ENCODE results near the gene SRC. TPM values are rescaled to one million over a fixed set of nuclear protein-coding genes. Genes with fewer than 3 reads are reported as not detected.

SRC gene
- total and polyA plus RNA-seq, 3 experiments from 2014 or later: 1.2 to 2.7 (median 2.4) TPM

- Mint-ChIP-seq H3K4me3 (peak overlapping the region in 6 of 7 donors; percentile 78 to 90 (median 82)), H3K27ac (peak overlapping the region in 5 of 8 donors; percentile 55 to 90 (median 82)), H3K9me3 (no peaks in the 10 kb centered on the region), H3K27me3 (no peaks in the 10 kb centered on the region), H3K4me1 (peaks cover 5 to 7% (median 6%) of the 10 kb centered on the region in 3 donors), H3K36me3 (no peaks in the 10 kb centered on the region)
- no peak for DNase-seq
- ChIA-PET CTCF (interaction anchor here (0.9 to 1.9 kb wide), 9 partner anchors 11 to 142 kb away, joined by 3 to 9 read pairs (median 4); partner anchors contain the start of gene BLCAP), POLR2A (no interaction called here)
- Histone ChIP-seq H3K4me1 (ENCODE audit: insufficient read depth, low read length) (peaks cover 5% of the 10 kb centered on the region), H3K27ac (ENCODE audit: low read depth, low read length) (no peak overlapping the region), H3K36me3 (ENCODE audit: insufficient read depth, low read length) (no peaks in the 10 kb centered on the region), H3K9me3 (ENCODE audit: low read length) (no peaks in the 10 kb centered on the region), H3K27me3 (ENCODE audit: insufficient read depth, low read length, poor library complexity, severe bottlenecking) (no peaks in the 10 kb centered on the region), H3K4me3 (ENCODE audit: low read length) (peak overlapping the region; percentile 34)
Observed at GRCh38 chr20:37385176-37385575, 39.2 kb downstream of the SRC start.

- CTCF ChIA-PET: interaction anchor here (0.9 to 1.9 kb wide), 5 partner anchors 12 to 119 kb away, joined by 3 to 9 read pairs (median 4); no protein-coding TSS in a partner anchor
- no peaks in the 10 kb centered on the region for H3K36me3 Mint-ChIP-seq
- H3K27ac Mint-ChIP-seq: no peak overlapping the region
- H3K27me3 ChIP-seq (ENCODE audit: insufficient read depth, low read length, poor library complexity, severe bottlenecking): no peaks in the 10 kb centered on the region
- no peak overlapping the region for H3K27ac ChIP-seq (ENCODE audit: low read depth, low read length)
- no peaks in the 10 kb centered on the region for H3K36me3 ChIP-seq (ENCODE audit: insufficient read depth, low read length)
- H3K4me3 ChIP-seq (ENCODE audit: low read length): no peak overlapping the region
- peak overlapping the region in 5 of 7 donors; percentile 28 to 78 (median 49) for H3K4me3 Mint-ChIP-seq
- H3K9me3 ChIP-seq (ENCODE audit: low read length): no peaks in the 10 kb centered on the region
- no peaks in the 10 kb centered on the region for H3K9me3 Mint-ChIP-seq
- POLR2A ChIA-PET: no interaction called here
- no peaks in the 10 kb centered on the region for H3K27me3 Mint-ChIP-seq
- peaks cover 5 to 7% (median 6%) of the 10 kb centered on the region in 3 donors for H3K4me1 Mint-ChIP-seq
- DNase-seq: no peak
- H3K4me1 ChIP-seq (ENCODE audit: insufficient read depth, low read length): peaks cover 5% of the 10 kb centered on the region
Observed at GRCh38 chr20:37385659-37386504, 39.9 kb downstream of the SRC start.

- Mint-ChIP-seq H3K4me1 (peaks cover 5 to 7% (median 6%) of the 10 kb centered on the region in 3 donors), H3K36me3 (no peaks in the 10 kb centered on the region), H3K27me3 (no peaks in the 10 kb centered on the region), H3K9me3 (no peaks in the 10 kb centered on the region), H3K27ac (no peak overlapping the region), H3K4me3 (peak overlapping the region in 1 of 7 donors; percentile 36)
- CTCF ChIA-PET: no interaction called here
- Histone ChIP-seq H3K27me3 (ENCODE audit: insufficient read depth, low read length, poor library complexity, severe bottlenecking) (no peaks in the 10 kb centered on the region), H3K4me1 (ENCODE audit: insufficient read depth, low read length) (peaks cover 5% of the 10 kb centered on the region), H3K36me3 (ENCODE audit: insufficient read depth, low read length) (no peaks in the 10 kb centered on the region), H3K9me3 (ENCODE audit: low read length) (no peaks in the 10 kb centered on the region), H3K27ac (ENCODE audit: low read depth, low read length) (no peak overlapping the region), H3K4me3 (ENCODE audit: low read length) (no peak overlapping the region)
- POLR2A ChIA-PET: no interaction called here
- no peak for DNase-seq
Observed at GRCh38 chr20:37386505-37387251, 40.7 kb downstream of the SRC start.

GRCh38 chr20:37387519-37388269 lies 41.8 kb downstream of the SRC start:
- Histone ChIP-seq H3K27ac (ENCODE audit: low read depth, low read length) (no peak overlapping the region), H3K4me3 (ENCODE audit: low read length) (no peak overlapping the region), H3K27me3 (ENCODE audit: insufficient read depth, low read length, poor library complexity, severe bottlenecking) (no peaks in the 10 kb centered on the region), H3K9me3 (ENCODE audit: low read length) (no peaks in the 10 kb centered on the region), H3K4me1 (ENCODE audit: insufficient read depth, low read length) (peaks cover 5% of the 10 kb centered on the region), H3K36me3 (ENCODE audit: insufficient read depth, low read length) (no peaks in the 10 kb centered on the region)
- no peaks in the 10 kb centered on the region for H3K27me3 Mint-ChIP-seq
- H3K4me3 Mint-ChIP-seq: no peak overlapping the region
- ChIA-PET POLR2A (no interaction called here), CTCF (interaction anchor here (1.2 kb wide), 1 partner anchor 119 kb away, joined by 3 read pairs; no protein-coding TSS in a partner anchor)
- peaks cover 5 to 7% (median 6%) of the 10 kb centered on the region in 3 donors for H3K4me1 Mint-ChIP-seq
- no peaks in the 10 kb centered on the region for H3K9me3 Mint-ChIP-seq
- no peak overlapping the region for H3K27ac Mint-ChIP-seq
- DNase-seq: no peak
- H3K36me3 Mint-ChIP-seq: no peaks in the 10 kb centered on the region

- CTCF ChIA-PET: interaction anchor here (1.2 to 1.7 kb wide), 2 partner anchors 120 to 145 kb away, joined by 3 to 4 read pairs; no protein-coding TSS in a partner anchor
- no peaks in the 10 kb centered on the region for H3K27me3 ChIP-seq (ENCODE audit: insufficient read depth, low read length, poor library complexity, severe bottlenecking)
- no peaks in the 10 kb centered on the region for H3K9me3 Mint-ChIP-seq
Observed at GRCh38 chr20:37388831-37389230, 42.9 kb downstream of the SRC start.

GRCh38 chr20:37389241-37389747 lies 43.4 kb downstream of the SRC start:
- Histone ChIP-seq H3K36me3 (ENCODE audit: insufficient read depth, low read length) (no peaks in the 10 kb centered on the region), H3K4me3 (ENCODE audit: low read length) (no peak overlapping the region), H3K27me3 (ENCODE audit: insufficient read depth, low read length, poor library complexity, severe bottlenecking) (no peaks in the 10 kb centered on the region), H3K9me3 (ENCODE audit: low read length) (no peaks in the 10 kb centered on the region), H3K4me1 (ENCODE audit: insufficient read depth, low read length) (peaks cover 5% of the 10 kb centered on the region), H3K27ac (ENCODE audit: low read depth, low read length) (no peak overlapping the region)
- Mint-ChIP-seq H3K27ac (no peak overlapping the region), H3K9me3 (no peaks in the 10 kb centered on the region), H3K36me3 (no peaks in the 10 kb centered on the region), H3K27me3 (peaks cover 0 to 1% of the 10 kb centered on the region in 2 donors), H3K4me3 (no peak overlapping the region), H3K4me1 (peaks cover 5 to 7% (median 6%) of the 10 kb centered on the region in 3 donors)
- ChIA-PET POLR2A (no interaction called here), CTCF (interaction anchor here (1.7 kb wide), 1 partner anchor 144 kb away, joined by 4 read pairs; no protein-coding TSS in a partner anchor)
- no peak for DNase-seq

More at GRCh38 chr20:37388831-37389230, 42.9 kb downstream of the SRC start:
- H3K27ac Mint-ChIP-seq: no peak overlapping the region
- Histone ChIP-seq H3K9me3 (ENCODE audit: low read length) (no peaks in the 10 kb centered on the region), H3K36me3 (ENCODE audit: insufficient read depth, low read length) (no peaks in the 10 kb centered on the region), H3K4me3 (ENCODE audit: low read length) (no peak overlapping the region), H3K27ac (ENCODE audit: low read depth, low read length) (no peak overlapping the region), H3K4me1 (ENCODE audit: insufficient read depth, low read length) (peaks cover 5% of the 10 kb centered on the region)
- no peak for DNase-seq
- no peaks in the 10 kb centered on the region for H3K36me3 Mint-ChIP-seq
- no peaks in the 10 kb centered on the region for H3K27me3 Mint-ChIP-seq
- H3K4me1 Mint-ChIP-seq: peaks cover 5 to 7% (median 6%) of the 10 kb centered on the region in 3 donors
- H3K4me3 Mint-ChIP-seq: no peak overlapping the region
- POLR2A ChIA-PET: no interaction called here

- no peaks in the 10 kb centered on the region for H3K9me3 Mint-ChIP-seq
- H3K4me1 Mint-ChIP-seq: peaks cover 3 to 4% (median 3%) of the 10 kb centered on the region in 3 donors
- ChIA-PET CTCF (interaction anchor here (1.7 kb wide), 1 partner anchor 144 kb away, joined by 4 read pairs; no protein-coding TSS in a partner anchor), POLR2A (no interaction called here)
- DNase-seq: no peak
- no peaks in the 10 kb centered on the region for H3K9me3 ChIP-seq (ENCODE audit: low read length)
- H3K4me3 ChIP-seq (ENCODE audit: low read length): no peak overlapping the region
- peaks cover 3% of the 10 kb centered on the region for H3K4me1 ChIP-seq (ENCODE audit: insufficient read depth, low read length)
- H3K4me3 Mint-ChIP-seq: no peak overlapping the region
- no peaks in the 10 kb centered on the region for H3K36me3 ChIP-seq (ENCODE audit: insufficient read depth, low read length)
- H3K27ac Mint-ChIP-seq: no peak overlapping the region
- peaks cover 0 to 3% of the 10 kb centered on the region in 2 donors for H3K27me3 Mint-ChIP-seq
- no peak overlapping the region for H3K27ac ChIP-seq (ENCODE audit: low read depth, low read length)
- H3K36me3 Mint-ChIP-seq: no peaks in the 10 kb centered on the region
- H3K27me3 ChIP-seq (ENCODE audit: insufficient read depth, low read length, poor library complexity, severe bottlenecking): no peaks in the 10 kb centered on the region
Observed at GRCh38 chr20:37389844-37390275, 43.9 kb downstream of the SRC start.

Measured in CD8-positive, alpha-beta memory T cell (primary cell).